GM18508 (cell line): Measurements from ENCODE around the gene FMN1.

Experiments
- ATAC-seq: cut with Tn5 transposase; IDR thresholded peaks from one replicate; pipeline ENCODE4 v1.9.1; 2021; ENCODE audit warnings: moderate number of reproducible peaks; ENCODE audit not compliant: insufficient read depth, unreplicated experiment

FMN1 gene

DNA sequence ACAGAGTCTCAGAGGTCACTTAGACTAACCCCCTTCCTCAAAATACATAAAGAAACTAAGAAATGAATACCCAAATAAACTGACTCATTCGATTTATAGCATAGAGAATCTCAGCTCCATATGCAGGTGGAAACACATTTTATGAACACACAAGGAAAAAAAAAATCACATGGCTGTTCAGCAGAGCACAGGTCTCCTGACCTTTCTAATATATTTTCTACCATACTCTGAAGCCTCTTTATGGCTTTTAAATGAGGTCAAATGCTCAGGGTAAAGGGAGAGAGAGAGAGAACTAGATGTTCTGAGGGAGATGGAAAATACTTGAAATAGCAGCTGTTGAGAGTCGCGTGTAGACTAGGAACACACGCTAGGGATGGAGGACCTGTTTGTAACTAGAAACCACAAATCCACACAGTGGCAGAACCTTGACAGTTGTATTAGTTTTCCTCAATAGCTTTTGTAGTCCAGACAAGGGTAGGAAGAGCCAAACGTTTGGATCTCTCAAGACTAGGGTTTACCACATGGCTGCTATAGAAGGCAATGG lies 165.3 kb downstream of the FMN1 start:
- ATAC-seq = no peak

DNA sequence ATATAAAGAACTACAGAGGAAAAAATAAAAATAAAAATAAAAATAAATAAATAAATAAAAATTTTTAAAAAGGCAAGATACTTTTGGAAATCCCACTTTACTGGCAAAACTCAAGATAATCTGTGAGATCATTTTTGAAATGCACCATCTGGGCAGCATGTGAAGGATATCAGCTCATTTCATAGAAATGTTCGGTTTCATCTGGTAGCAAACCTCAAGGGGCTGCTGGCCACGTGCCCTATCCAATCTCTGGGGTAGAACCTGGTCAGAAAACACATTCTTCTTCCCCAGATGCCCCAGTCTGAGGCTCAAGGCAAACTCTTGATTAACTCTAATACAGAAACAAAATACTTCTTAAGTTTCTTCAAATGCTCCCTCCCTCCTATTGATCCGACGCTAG lies 166.0 kb downstream of the FMN1 start:
- no peak for ATAC-seq

DNA sequence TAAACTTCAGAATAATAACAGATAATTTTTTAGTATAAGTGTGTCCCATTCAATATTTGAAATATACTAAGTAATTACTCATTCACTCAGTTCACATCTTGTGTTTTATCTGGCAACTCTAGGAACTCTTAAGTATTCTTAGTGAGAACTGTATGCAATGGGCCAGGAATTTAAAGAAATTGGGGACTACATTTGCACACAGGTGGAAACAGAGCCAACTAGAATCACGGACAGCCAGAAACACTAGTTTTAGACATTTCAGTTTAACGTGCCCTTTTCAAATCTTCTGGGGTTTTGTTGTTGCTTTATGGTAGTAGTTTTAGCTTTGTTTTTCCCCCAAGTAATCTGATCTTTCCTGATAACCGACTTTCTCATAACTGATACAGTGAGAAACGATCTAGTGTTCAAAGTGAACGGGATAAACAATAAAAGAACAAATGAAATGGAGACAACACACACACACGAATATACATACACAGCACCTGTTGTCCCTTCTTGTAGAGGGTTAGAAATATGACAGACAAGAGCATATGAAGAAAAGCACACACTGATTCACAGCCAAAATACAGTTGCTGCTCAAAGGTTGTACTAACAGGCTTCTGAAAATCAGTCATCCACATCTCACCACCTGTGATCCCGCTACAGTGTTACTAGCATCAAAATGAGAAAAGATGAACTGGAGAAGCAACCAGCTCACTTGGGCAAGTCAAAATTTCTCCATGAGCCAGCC lies 167.0 kb downstream of the FMN1 start:
- ATAC-seq = no peak

- ATAC-seq = no peak
Observed at GRCh38 chr15:33026614-33027013, 167.9 kb downstream of the FMN1 start.

GRCh38 chr15:33022629-33023028 lies 171.9 kb downstream of the FMN1 start:
- ATAC-seq = no peak

- no peak for ATAC-seq
Observed at GRCh38 chr15:33021806-33022389, 172.6 kb downstream of the FMN1 start.

- no peak for ATAC-seq
Observed at GRCh38 chr15:33019354-33019981, 175.0 kb downstream of the FMN1 start.

- no peak for ATAC-seq
Observed at GRCh38 chr15:33016405-33017024, 178.0 kb downstream of the FMN1 start.

- no peak for ATAC-seq
Observed at GRCh38 chr15:33014586-33014985, 179.9 kb downstream of the FMN1 start.

DNA sequence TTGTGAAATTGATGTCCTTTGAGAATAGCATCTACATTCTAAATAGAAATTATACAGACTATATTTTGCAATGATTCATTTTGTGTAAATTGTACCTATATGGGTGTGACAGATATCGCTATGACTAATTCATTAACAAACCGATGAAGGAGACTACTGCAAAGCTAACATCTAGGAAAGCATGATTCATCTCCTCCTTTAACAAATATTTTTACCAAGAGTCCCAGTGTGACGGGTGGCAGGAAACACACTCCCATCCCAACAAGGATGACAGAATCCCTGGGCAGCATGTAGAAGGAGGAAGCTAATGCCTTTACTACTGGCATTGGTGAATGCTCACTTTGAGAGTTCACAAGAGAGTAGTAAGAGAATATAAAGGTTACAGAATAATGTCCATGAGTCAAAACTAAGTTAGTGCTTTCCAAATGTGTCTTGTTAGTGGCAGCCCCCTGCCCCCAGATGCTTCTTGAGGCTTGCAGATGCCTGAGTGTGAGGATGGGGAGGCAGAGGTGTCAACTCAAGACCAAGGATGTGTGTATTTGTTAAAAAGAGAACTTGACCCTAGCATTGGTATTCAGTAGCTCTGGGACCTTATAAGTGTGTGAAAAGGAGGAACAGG lies 180.6 kb downstream of the FMN1 start:
- no peak for ATAC-seq

GRCh38 chr15:33011976-33012375 lies 182.5 kb downstream of the FMN1 start:
- ATAC-seq = no peak

DNA sequence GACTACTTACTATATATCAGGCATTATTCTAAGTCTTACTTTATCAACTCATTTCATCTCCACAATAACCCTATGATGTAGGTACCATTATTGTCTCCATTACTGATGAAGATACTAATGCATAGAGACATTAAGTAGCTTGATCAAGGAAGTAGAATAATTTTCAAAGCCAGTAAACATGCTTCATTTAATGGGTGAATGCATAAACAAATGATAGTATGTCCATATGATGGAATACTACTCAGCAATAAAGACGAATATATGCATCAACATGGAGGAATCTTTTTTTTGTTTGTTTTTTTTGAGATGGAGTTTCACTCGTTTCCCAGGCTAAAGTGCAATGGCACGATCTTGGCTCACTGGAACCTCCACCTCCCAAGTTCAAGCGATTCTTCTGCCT lies 184.9 kb downstream of the FMN1 start:
- ATAC-seq = no peak

GRCh38 chr15:33009026-33009425 lies 185.5 kb downstream of the FMN1 start:
- no peak for ATAC-seq

GRCh38 chr15:33008284-33008995 lies 186.1 kb downstream of the FMN1 start:
- ATAC-seq = no peak

DNA sequence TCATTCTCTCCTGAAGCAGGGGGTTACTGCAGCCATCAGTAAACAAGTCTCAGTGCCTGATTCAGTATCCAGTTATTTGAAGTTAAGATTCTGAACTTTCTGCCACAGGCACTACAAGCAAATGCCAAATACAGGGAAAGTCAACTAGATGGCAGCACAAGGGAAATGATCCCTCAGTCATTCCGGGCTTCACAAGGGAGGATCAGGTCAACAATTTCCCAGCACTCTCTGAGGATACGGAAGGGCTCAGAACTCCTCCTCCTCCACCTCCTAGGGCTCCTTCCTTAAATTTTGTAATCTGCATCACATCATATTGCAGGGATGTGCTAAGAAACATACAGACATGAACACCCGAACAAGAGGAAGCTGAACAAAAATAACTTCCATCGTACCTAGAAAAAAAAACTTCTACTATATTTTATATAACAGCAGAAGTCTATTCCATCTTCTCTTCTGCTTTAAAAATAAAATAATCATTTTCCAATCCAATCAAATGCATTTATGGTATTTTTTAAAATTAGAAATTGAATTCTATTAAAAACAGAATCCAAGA lies 187.1 kb downstream of the FMN1 start:
- no peak for ATAC-seq

DNA sequence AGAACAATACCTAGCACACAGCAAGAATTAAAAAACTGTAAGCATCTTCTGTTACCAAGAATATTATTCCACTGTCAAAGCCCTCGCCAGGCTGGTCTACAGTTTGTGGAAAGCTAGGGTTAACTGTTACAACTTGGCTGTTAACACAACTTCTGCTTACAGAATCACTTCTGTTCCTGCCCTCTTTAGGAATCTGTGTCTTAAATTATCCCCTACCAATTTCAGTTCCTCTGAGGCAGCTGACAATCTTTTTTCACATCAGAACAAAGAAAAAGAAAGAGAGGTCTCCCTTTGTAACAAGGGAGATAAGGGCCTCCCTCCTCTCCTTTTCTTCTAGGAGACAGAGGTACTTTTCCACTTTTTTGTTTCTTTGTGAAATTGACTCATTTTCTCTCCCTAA lies 188.9 kb downstream of the FMN1 start:
- ATAC-seq = no peak

- ATAC-seq = no peak
Observed at GRCh38 chr15:33001926-33002325, 192.6 kb downstream of the FMN1 start.

DNA sequence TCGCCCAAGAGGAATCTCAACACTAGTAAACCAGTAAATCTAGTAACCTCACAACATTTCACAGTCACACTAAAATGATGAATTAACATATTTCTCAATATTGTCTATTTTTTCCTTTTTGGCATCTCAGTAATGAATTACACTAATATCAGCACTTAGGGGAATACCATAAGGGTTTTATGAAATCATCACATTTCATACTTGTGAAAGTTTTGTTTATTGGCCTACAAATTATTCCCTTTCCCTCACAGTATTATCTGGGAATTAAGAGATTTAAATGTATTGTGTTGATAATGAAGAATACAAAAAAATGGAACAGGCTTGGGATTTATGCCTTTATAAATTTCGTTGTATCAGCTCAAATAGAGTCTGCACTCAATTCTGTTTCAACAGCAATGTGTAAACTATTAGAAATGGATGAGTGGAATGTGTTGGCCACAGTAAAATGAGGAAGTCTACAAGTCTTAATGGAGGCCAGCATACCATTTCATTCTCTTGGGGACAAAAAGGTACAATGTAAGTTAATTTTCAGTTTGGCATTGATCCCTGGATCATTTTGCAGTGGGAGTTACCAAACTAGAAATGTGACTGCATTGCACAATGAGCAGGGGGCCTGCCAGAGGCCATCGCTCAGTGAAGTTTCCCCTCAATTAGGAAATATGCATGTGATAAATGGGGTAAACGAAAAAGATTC lies 195.4 kb downstream of the FMN1 start:
- ATAC-seq = no peak

DNA sequence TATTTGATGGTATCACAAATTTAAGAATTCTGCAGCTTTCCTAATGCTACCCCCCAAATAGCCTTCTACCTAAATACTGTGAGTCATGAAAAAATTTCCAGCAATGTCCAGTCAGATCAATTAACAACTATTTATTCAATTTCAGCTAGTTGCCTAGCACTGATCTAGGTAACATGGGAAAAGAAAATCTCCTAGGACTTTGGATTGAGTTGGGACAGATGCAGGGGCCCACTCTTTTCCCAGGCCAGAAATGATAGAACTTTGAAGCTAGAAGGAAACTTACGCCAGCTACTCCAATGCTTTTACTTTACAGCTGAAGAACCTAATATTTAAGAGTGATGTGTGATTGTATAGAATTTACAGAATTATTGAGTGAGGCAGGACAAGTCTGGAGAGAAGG lies 196.3 kb downstream of the FMN1 start:
- no peak for ATAC-seq
